Cardiac septum (tissue), 1 donor: ENCODE measurements around the gene GALNT12. TPM values are rescaled to one million over a fixed set of nuclear protein-coding genes. Genes with fewer than 3 reads are reported as not detected.

Source experiments
- DNase-seq: peaks from one replicate; pipeline ENCODE4 v3.0.0-alpha.2; 2020; ENCODE audit warnings: low spot score
- intact Hi-C: fragments of 100-400 bp; cut with DNase I; formaldehyde crosslinking; loops from one replicate; pipeline ENCODE4 v1.14.0; 2022
- total RNA-seq: library from RNA; stranded (reverse); fragmentation: NEBNext Ultra II Directional; extraction: Animal tissue kit (Norgen Biotek cat#: 25700); gene quantifications from one replicate; pipeline ENCODE4 v1.2.1, GENCODE V29; 2021
- donor health status: DM: no; HTN: no; CAD: no.

Gene GALNT12
- total RNA-seq, 1 donor from 2014 or later, result 0.38 TPM

GRCh38 chr9:98798254-98798653 is 9.2 kb upstream of the GALNT12 start:
- intact Hi-C loops, result no loop called here
- DNase-seq, result no peak

GRCh38 chr9:98801561-98801960 is 5.9 kb upstream of the GALNT12 start:
- DNase-seq, result no peak
- intact Hi-C loops, result no loop called here

GRCh38 chr9:98801969-98802371 is 5.5 kb upstream of the GALNT12 start:
- intact Hi-C loops, result no loop called here
- no peak for DNase-seq

GRCh38 chr9:98804083-98804482 is 3.4 kb upstream of the GALNT12 start:
- intact Hi-C loops, result no loop called here
- no peak for DNase-seq

GRCh38 chr9:98805506-98806272 is 1.8 kb upstream of the GALNT12 start:
- no peak for DNase-seq
- intact Hi-C loops, result no loop called here

- no peak for DNase-seq
- intact Hi-C loops, result no loop called here
These were observed 955 bp upstream of the GALNT12 start for GRCh38 chr9:98806394-98807035.

GRCh38 chr9:98807814-98808195 is 335 bp downstream of the GALNT12 start:
- no peak for DNase-seq
- intact Hi-C loops, result no loop called here

GRCh38 chr9:98808411-98808815 is 943 bp downstream of the GALNT12 start:
- intact Hi-C loops, result no loop called here
- no peak for DNase-seq

GRCh38 chr9:98808875-98809274 is 1.4 kb downstream of the GALNT12 start:
- intact Hi-C loops, result no loop called here
- DNase-seq, result no peak

GRCh38 chr9:98809311-98810101 is 2.0 kb downstream of the GALNT12 start:
- no peak for DNase-seq
- intact Hi-C loops, result no loop called here

GRCh38 chr9:98810102-98810842 is 2.8 kb downstream of the GALNT12 start:
- no peak for DNase-seq
- intact Hi-C loops, result no loop called here

GRCh38 chr9:98811051-98811650 is 3.7 kb downstream of the GALNT12 start:
- intact Hi-C loops, result no loop called here
- DNase-seq, result no peak

- intact Hi-C loops, result no loop called here
- no peak for DNase-seq
These were observed 8.0 kb downstream of the GALNT12 start for GRCh38 chr9:98815391-98815951.

- DNase-seq, result no peak
- intact Hi-C loops, result no loop called here
These were observed 11.3 kb downstream of the GALNT12 start for GRCh38 chr9:98818764-98819163.

GRCh38 chr9:98819231-98819630 is 11.8 kb downstream of the GALNT12 start:
- DNase-seq, result no peak
- intact Hi-C loops, result no loop called here

GRCh38 chr9:98821831-98822230 is 14.4 kb downstream of the GALNT12 start:
- DNase-seq, result no peak
- intact Hi-C loops, result no loop called here

GRCh38 chr9:98822661-98823060 is 15.2 kb downstream of the GALNT12 start:
- no peak for DNase-seq
- intact Hi-C loops, result no loop called here

- no peak for DNase-seq
- intact Hi-C loops, result no loop called here
These were observed 16.3 kb downstream of the GALNT12 start for GRCh38 chr9:98823666-98824334.

GRCh38 chr9:98825414-98825813 is 17.9 kb downstream of the GALNT12 start:
- DNase-seq, result no peak
- intact Hi-C loops, result no loop called here
